Measurements from ENCODE around the gene SKA1. TPM values are rescaled to one million over a fixed set of nuclear protein-coding genes. Genes with fewer than 3 reads are reported as not detected.
"Not testable (repeated sequence)": the region's sequence is repeated elsewhere in the genome, so short reads cannot be mapped to it uniquely, and the experiment has no call there.

Gene SKA1
- total and polyA plus RNA-seq, 5 experiments from 2014 or later: 0.25 to 0.84 (median 0.31) TPM

- Mint-ChIP-seq H3K9me3 (peaks cover 0 to 2% (median 0%) of the 10 kb centered on the region in 9 donors), H3K4me3 (no peak overlapping the region), H3K36me3 (no peaks in the 10 kb centered on the region), H3K27ac (no peak overlapping the region), H3K4me1 (peaks cover 0 to 12% (median 6%) of the 10 kb centered on the region in 4 donors), H3K27me3 (peaks cover 12 to 56% (median 45%) of the 10 kb centered on the region in 5 donors)
- DNase-seq (no peak), ATAC-seq (no peak)
- POLR2A ChIA-PET: no interaction called here
These were observed 23.3 kb downstream of the SKA1 start for GRCh38 chr18:50398099-50398498.

GRCh38 chr18:50398947-50399346 is 24.1 kb downstream of the SKA1 start:
- Mint-ChIP-seq H3K27ac (no peak overlapping the region), H3K36me3 (no peaks in the 10 kb centered on the region), H3K4me1 (peaks cover 0 to 12% (median 7%) of the 10 kb centered on the region in 4 donors), H3K27me3 (peaks cover 17 to 65% (median 54%) of the 10 kb centered on the region in 5 donors), H3K9me3 (peaks cover 0 to 2% (median 0%) of the 10 kb centered on the region in 9 donors), H3K4me3 (no peak overlapping the region)
- POLR2A ChIA-PET: no interaction called here
- ATAC-seq: no peak
- DNase-seq: no peak

GRCh38 chr18:50399582-50399981 is 24.7 kb downstream of the SKA1 start:
- peaks cover 0 to 2% (median 0%) of the 10 kb centered on the region in 9 donors for H3K9me3 Mint-ChIP-seq
- DNase-seq (no peak), ATAC-seq (no peak)
- peaks cover 0 to 12% (median 7%) of the 10 kb centered on the region in 4 donors for H3K4me1 Mint-ChIP-seq
- no peak overlapping the region for H3K4me3 Mint-ChIP-seq
- POLR2A ChIA-PET: interaction anchor here (0.6 kb wide), 1 partner anchor 226 kb away, joined by 3 read pairs; no protein-coding TSS in a partner anchor
- H3K27ac Mint-ChIP-seq: no peak overlapping the region
- H3K36me3 Mint-ChIP-seq: no peaks in the 10 kb centered on the region
- H3K27me3 Mint-ChIP-seq: peaks cover 22 to 69% (median 59%) of the 10 kb centered on the region in 5 donors

- Mint-ChIP-seq H3K4me1 (peaks cover 0 to 12% (median 7%) of the 10 kb centered on the region in 4 donors), H3K27me3 (peaks cover 26 to 74% (median 61%) of the 10 kb centered on the region in 5 donors)
- H3K36me3 Mint-ChIP-seq, H3K27ac Mint-ChIP-seq, DNase-seq, ATAC-seq, H3K4me3 Mint-ChIP-seq, H3K9me3 Mint-ChIP-seq: not testable (repeated sequence)
- POLR2A ChIA-PET: interaction anchor here (0.6 kb wide), 1 partner anchor 225 kb away, joined by 3 read pairs; no protein-coding TSS in a partner anchor
These were observed 25.6 kb downstream of the SKA1 start for GRCh38 chr18:50400438-50400837.

GRCh38 chr18:50401295-50401694 is 26.4 kb downstream of the SKA1 start:
- Mint-ChIP-seq H3K36me3 (no peaks in the 10 kb centered on the region), H3K9me3 (peaks cover 0 to 2% (median 0%) of the 10 kb centered on the region in 9 donors), H3K27me3 (peaks cover 26 to 79% (median 67%) of the 10 kb centered on the region in 5 donors), H3K4me3 (no peak overlapping the region), H3K4me1 (peaks cover 0 to 12% (median 7%) of the 10 kb centered on the region in 4 donors), H3K27ac (no peak overlapping the region)
- POLR2A ChIA-PET: no interaction called here
- DNase-seq: no peak
- no peak for ATAC-seq

- no peaks in the 10 kb centered on the region for H3K36me3 Mint-ChIP-seq
- H3K9me3 Mint-ChIP-seq: peaks cover 0 to 2% (median 0%) of the 10 kb centered on the region in 9 donors
- no peak overlapping the region for H3K4me3 Mint-ChIP-seq
- H3K27ac Mint-ChIP-seq: peak overlapping the region in 1 of 10 donors; percentile 64
- peak in 4 of 10 donors; percentile 1 to 27 (median 4) for DNase-seq
- peaks cover 26 to 85% (median 67%) of the 10 kb centered on the region in 5 donors for H3K27me3 Mint-ChIP-seq
- H3K4me1 Mint-ChIP-seq: peaks cover 0 to 12% (median 7%) of the 10 kb centered on the region in 4 donors
- POLR2A ChIA-PET: no interaction called here
- peak; percentile 59 to 66 for ATAC-seq
These were observed 27.0 kb downstream of the SKA1 start for GRCh38 chr18:50401888-50402287.

- H3K9me3 Mint-ChIP-seq, H3K36me3 Mint-ChIP-seq, H3K4me3 Mint-ChIP-seq, POLR2A ChIA-PET, H3K4me1 Mint-ChIP-seq, ATAC-seq, DNase-seq: not testable (repeated sequence)
- H3K27ac Mint-ChIP-seq: peak overlapping the region in 1 of 10 donors; percentile 20
- peaks cover 31 to 93% (median 58%) of the 10 kb centered on the region in 5 donors for H3K27me3 Mint-ChIP-seq
These were observed 30.1 kb downstream of the SKA1 start for GRCh38 chr18:50404752-50405581.

- ATAC-seq (no peak), DNase-seq (no peak)
- peaks cover 31 to 86% (median 54%) of the 10 kb centered on the region in 5 donors for H3K27me3 Mint-ChIP-seq
- H3K4me1 Mint-ChIP-seq: peaks cover 0 to 3% (median 2%) of the 10 kb centered on the region in 4 donors
- H3K4me3 Mint-ChIP-seq: no peak overlapping the region
- H3K9me3 Mint-ChIP-seq: peaks cover 0 to 2% (median 0%) of the 10 kb centered on the region in 9 donors
- POLR2A ChIA-PET: no interaction called here
- peak overlapping the region in 1 of 10 donors; percentile 20 for H3K27ac Mint-ChIP-seq
- H3K36me3 Mint-ChIP-seq: no peaks in the 10 kb centered on the region
These were observed 30.9 kb downstream of the SKA1 start for GRCh38 chr18:50405582-50406271.

GRCh38 chr18:50409236-50409635 is 34.4 kb downstream of the SKA1 start:
- no peak overlapping the region for H3K4me3 Mint-ChIP-seq
- ATAC-seq (no peak), DNase-seq (no peak)
- POLR2A ChIA-PET: no interaction called here
- H3K4me1 Mint-ChIP-seq: no peaks in the 10 kb centered on the region
- H3K27ac Mint-ChIP-seq: no peak overlapping the region
- H3K27me3 Mint-ChIP-seq: peaks cover 22 to 67% (median 34%) of the 10 kb centered on the region in 5 donors
- H3K9me3 Mint-ChIP-seq: no peaks in the 10 kb centered on the region
- no peaks in the 10 kb centered on the region for H3K36me3 Mint-ChIP-seq

GRCh38 chr18:50410008-50410407 is 35.2 kb downstream of the SKA1 start:
- Mint-ChIP-seq H3K36me3 (no peaks in the 10 kb centered on the region), H3K4me3 (no peak overlapping the region), H3K9me3 (no peaks in the 10 kb centered on the region), H3K27ac (no peak overlapping the region), H3K4me1 (no peaks in the 10 kb centered on the region), H3K27me3 (peaks cover 15 to 60% (median 28%) of the 10 kb centered on the region in 5 donors)
- ATAC-seq: no peak
- DNase-seq: no peak
- POLR2A ChIA-PET: no interaction called here

GRCh38 chr18:50410894-50411293 is 36.0 kb downstream of the SKA1 start:
- Mint-ChIP-seq H3K27ac (no peak overlapping the region), H3K27me3 (peaks cover 15 to 56% (median 19%) of the 10 kb centered on the region in 5 donors), H3K9me3 (no peaks in the 10 kb centered on the region), H3K4me1 (no peaks in the 10 kb centered on the region), H3K36me3 (no peaks in the 10 kb centered on the region), H3K4me3 (no peak overlapping the region)
- DNase-seq (no peak), ATAC-seq (no peak)
- POLR2A ChIA-PET: no interaction called here

- H3K9me3 Mint-ChIP-seq: peaks cover 2 to 20% (median 15%) of the 10 kb centered on the region in 9 donors
- H3K27ac Mint-ChIP-seq, H3K4me1 Mint-ChIP-seq, ATAC-seq, H3K4me3 Mint-ChIP-seq, DNase-seq, POLR2A ChIA-PET: not testable (repeated sequence)
- peaks cover 7 to 37% (median 16%) of the 10 kb centered on the region in 5 donors for H3K27me3 Mint-ChIP-seq
- H3K36me3 Mint-ChIP-seq: peaks cover 0 to 15% (median 3%) of the 10 kb centered on the region in 3 donors
These were observed 42.0 kb downstream of the SKA1 start for GRCh38 chr18:50416832-50417231.

- H3K4me1 Mint-ChIP-seq, H3K27ac Mint-ChIP-seq, POLR2A ChIA-PET, ATAC-seq, DNase-seq, H3K4me3 Mint-ChIP-seq: not testable (repeated sequence)
- peaks cover 2 to 20% (median 15%) of the 10 kb centered on the region in 9 donors for H3K9me3 Mint-ChIP-seq
- peaks cover 4 to 39% (median 15%) of the 10 kb centered on the region in 5 donors for H3K27me3 Mint-ChIP-seq
- H3K36me3 Mint-ChIP-seq: peaks cover 0 to 15% (median 3%) of the 10 kb centered on the region in 3 donors
These were observed 42.9 kb downstream of the SKA1 start for GRCh38 chr18:50417705-50418104.

Data from naive thymus-derived CD8-positive, alpha-beta T cell (primary cell).